Heart right ventricle (tissue), 16 donors: ENCODE data around the gene AGAP1. TPM values are rescaled to one million over a fixed set of nuclear protein-coding genes. Genes with fewer than 3 reads are reported as not detected.
A peak's percentile ranks its signal among the peaks of the same experiment; 100 is the strongest.

Experiments used
- ATAC-seq, 8 donors: fragments of 200-7000 bp; cut with Tn5 transposase; one replicate each; pipeline ENCODE4 v1.9.1; 2020; ENCODE audit warnings: mild to moderate bottlenecking in 8 of 8, moderate library complexity in 8 of 8, moderate number of reproducible peaks in 1 of 8
- DNase-seq, 2 donors: peaks; one replicate each; pipeline ENCODE4 v3.0.0-alpha.2; 2020
- H3K27ac ChIP-seq, 10 donors: fragments of 200-600 bp; sonication (generic) in 2 of 10; one replicate each; pipeline versions ENCODE4 v1.5.0 to v1.8.0; 2020 to 2022; ENCODE audit warnings: mild to moderate bottlenecking in 3 of 10
- H3K27me3 ChIP-seq, 7 donors: fragments of 200-600 bp; one replicate each; pipeline ENCODE4 v1.8.0; 2021 to 2022; ENCODE audit warnings: mild to moderate bottlenecking in 2 of 7
- H3K36me3 ChIP-seq, 9 donors: fragments of 200-600 bp; sonication (generic) in 1 of 9; one replicate each; pipeline versions ENCODE4 v1.5.0 to v1.8.0; 2020 to 2022; ENCODE audit warnings: mild to moderate bottlenecking in 2 of 9
- H3K4me1 ChIP-seq, 9 donors: fragments of 200-600 bp; sonication (generic) in 1 of 9; one replicate each; pipeline versions ENCODE4 v1.5.0 to v1.8.0; 2020 to 2022; ENCODE audit warnings: mild to moderate bottlenecking in 4 of 9
- H3K4me3 ChIP-seq, 10 donors: fragments of 200-600 bp; sonication (generic) in 2 of 10; one replicate each; pipeline versions ENCODE4 v1.5.0 to v1.8.0; 2020 to 2022; ENCODE audit warnings: mild to moderate bottlenecking in 7 of 10, moderate library complexity in 2 of 10
- H3K9me3 ChIP-seq, 11 donors: fragments of 200-600 bp in 10 of 11; sonication (generic) in 2 of 11; one replicate each; pipeline versions ENCODE4 v1.5.0 to v1.8.0; 2013 to 2022; ENCODE audit warnings: mild to moderate bottlenecking in 2 of 11, control low read depth in 1 of 11, moderate library complexity in 1 of 11
- CTCF ChIP-seq, 9 donors: fragments of 200-600 bp; sonication (generic) in 2 of 9; IDR thresholded peaks; one replicate each; pipeline versions ENCODE4 v1.5.0 to v1.8.0; 2021 to 2022; ENCODE audit warnings: antibody characterized with exemption in 9 of 9, mild to moderate bottlenecking in 5 of 9, moderate library complexity in 1 of 9
- WGBS, 2 donors: extraction: QIAGEN DNeasy Blood & Tissue Kit; methylation state at CpG; one replicate each; pipeline ENCODE4 v1.1.7; 2013; ENCODE audit warnings: inconsistent platforms in 1 of 2; 5-methylcytosine and 5-hydroxymethylcytosine counted together
- intact Hi-C, 10 donors: fragments of 100-400 bp; cut with DNase I; formaldehyde crosslinking; loops; one replicate each; pipeline versions ENCODE4 v1.11.1 to v1.14.2; 2022
- polyA plus RNA-seq, 2 donors: library from polyadenylated mRNA; stranded (reverse); fragments of 200-250 nt; gene quantifications; one replicate each; pipeline ENCODE4 v1.2.3, GENCODE V29; 2013
- total RNA-seq, 10 donors: library from RNA; stranded (reverse); fragmentation: NEBNext Ultra II Directional in 3 of 10; extraction: Animal tissue kit (Norgen Biotek cat#: 25700) in 3 of 10; gene quantifications; one replicate each; pipeline versions ENCODE4 v1.2.1 to v1.2.4, GENCODE V29; 2021 to 2023
- donor health status: Arrhythmogenic right ventricular cardiomyopathy.
- donor health status: ischemic (EF 13 %, LVEDD 7.1; RV severe dilation, severe dysfunction).
- donor health status: healthy with polysubstance abuse.
- donor health status: DM: no; HTN: yes; CAD: no.
- donor health status: DM: no; HTN: no; CAD: no.
- donor health status: ischemic (EF 25% LVEDD 6.9; RV normal size, moderate dysfunction).
- donor health status: ischemic (EF 25% LVEDD 5.7; RV mildly dilated, moderate dysfunction).
- donor health status: healthy.
- donor health status: DM: yes; HTN: yes; CAD: no.
- donor health status: Ischemic cardiomyopathy.
- donor health status: ischemic (EF 35%, LVEDD 5.7; RV mildly dilated, moderate dysfunction).
- donor health status: nonischemic (EF 11% LVEDD 7.7; RV severe dilation, severe dysfunction).
- donor health status: DM: yes; HTN: yes; CAD: no.
- donor health status: PGD.
- donor health status: ischemic (EF 29% LVEDD 5.4; RV normal size, mild dysfunction).
- donor health status: nonischemic (EF 23%, LVEDD 6.1; RV moderate dilation, normal function).

The AGAP1 gene
- total and polyA plus RNA-seq, 12 donors: 3.5 to 29.2 (median 19.4) TPM

- WGBS, 2 donors: 54 to 58% methylated on average over 3 of the region's 3 CpGs
- Histone ChIP-seq H3K27ac (no peak overlapping the region), H3K27me3 (no peaks in the 10 kb centered on the region), H3K4me3 (no peak overlapping the region), H3K4me1 (peaks cover 0 to 7% (median 0%) of the 10 kb centered on the region in 9 donors), H3K9me3 (no peaks in the 10 kb centered on the region), H3K36me3 (no peaks in the 10 kb centered on the region)
- intact Hi-C loops: no loop called here
- peak; percentile 54 to 73 for DNase-seq
- ATAC-seq: peak in 7 of 8 donors; percentile 20 to 79 (median 42)
- no peak for TF ChIP-seq CTCF (IDR thresholded peaks at IDR 0.05)
Measured at GRCh38 chr2:235990344-235990743, 496.5 kb downstream of the AGAP1 start.

- no peak overlapping the region for H3K27ac ChIP-seq
- DNase-seq: no peak
- H3K4me3 ChIP-seq: no peak overlapping the region
- peaks cover 0 to 12% (median 7%) of the 10 kb centered on the region in 9 donors for H3K4me1 ChIP-seq
- no peak for TF ChIP-seq CTCF (IDR thresholded peaks at IDR 0.05)
- no peaks in the 10 kb centered on the region for H3K36me3 ChIP-seq
- no peaks in the 10 kb centered on the region for H3K27me3 ChIP-seq
- peak in 1 of 8 donors; percentile 13 for ATAC-seq
- H3K9me3 ChIP-seq: no peaks in the 10 kb centered on the region
- 97 to 98% methylated on average over 20 of the region's 20 CpGs for WGBS, 2 donors
- intact Hi-C loops: no loop called here
Measured at GRCh38 chr2:235992024-235992423, 498.2 kb downstream of the AGAP1 start.

- peak in 4 of 8 donors; percentile 56 to 88 (median 76) for ATAC-seq
- intact Hi-C loops: no loop called here
- TF ChIP-seq CTCF (IDR thresholded peaks at IDR 0.05): no peak
- peak in 1 of 2 donors; percentile 44 for DNase-seq
- 67 to 73% methylated on average over 5 of the region's 5 CpGs for WGBS, 2 donors
- peaks cover 0 to 10% (median 4%) of the 10 kb centered on the region in 9 donors for H3K4me1 ChIP-seq
- peaks cover 0 to 9% (median 0%) of the 10 kb centered on the region in 9 donors for H3K36me3 ChIP-seq
- H3K27ac ChIP-seq: no peak overlapping the region
- H3K9me3 ChIP-seq: no peaks in the 10 kb centered on the region
- H3K4me3 ChIP-seq: no peak overlapping the region
- H3K27me3 ChIP-seq: no peaks in the 10 kb centered on the region
Measured at GRCh38 chr2:235996419-235996818, 502.6 kb downstream of the AGAP1 start.

- TF ChIP-seq CTCF (IDR thresholded peaks at IDR 0.05): no peak
- H3K9me3 ChIP-seq: no peaks in the 10 kb centered on the region
- no peaks in the 10 kb centered on the region for H3K27me3 ChIP-seq
- DNase-seq (no peak), ATAC-seq (no peak)
- peaks cover 0 to 13% (median 0%) of the 10 kb centered on the region in 9 donors for H3K36me3 ChIP-seq
- H3K4me1 ChIP-seq: peaks cover 0 to 10% (median 4%) of the 10 kb centered on the region in 9 donors
- WGBS, 2 donors: 98 to 100% methylated on average over 2 of the region's 2 CpGs
- intact Hi-C loops: no loop called here
- H3K27ac ChIP-seq: no peak overlapping the region
- H3K4me3 ChIP-seq: no peak overlapping the region
Measured at GRCh38 chr2:235999011-235999410, 505.2 kb downstream of the AGAP1 start.
